BJ (cell line): Measurements from ENCODE around the gene IL10. TPM values are rescaled to one million over a fixed set of nuclear protein-coding genes. Genes with fewer than 3 reads are reported as not detected.

ENCODE experiments used
- CTCF ChIA-PET: fragments of 350-600 bp; formaldehyde crosslinking; extraction: SDS; loops from one replicate; lab custom pipeline; 2021; ENCODE audit warnings: antibody characterized with exemption, inconsistent platforms; lab: Yijun Ruan, JAX
- POLR2A ChIA-PET: fragments of 300-600 bp; sonication (Branson Sonifier 250); formaldehyde crosslinking; extraction: SDS; loops from one replicate; lab custom pipeline; 2021; ENCODE audit warnings: antibody characterized with exemption; lab: Charles Lee
- DNase-seq: peaks from one replicate; pipeline ENCODE4 v3.0.0-alpha.2; 2011; ENCODE audit warnings: low read depth
- H3K27me3 ChIP-seq: 2 replicates; pipeline ENCODE4 v1.6.0; 2011; ENCODE audit warnings: low read length; ENCODE audit not compliant: control insufficient read depth, insufficient read depth
- H3K36me3 ChIP-seq: 2 replicates; pipeline ENCODE4 v1.5.1; 2011; ENCODE audit warnings: low read length; ENCODE audit not compliant: control insufficient read depth, insufficient read depth
- H3K4me3 ChIP-seq: 2 replicates; pipeline ENCODE4 v1.5.1; 2011; ENCODE audit warnings: low read depth, mild to moderate bottlenecking, control low read depth, low read length
- CTCF ChIP-seq: IDR thresholded peaks from 2 replicates; pipeline ENCODE4 v1.5.1; 2011; ENCODE audit warnings: low read depth, mild to moderate bottlenecking, control low read depth, inconsistent platforms, low read length, moderate library complexity; ENCODE audit not compliant: insufficient read depth
- polyA plus RNA-seq: library from polyadenylated mRNA; depleted of rRNA; stranded (reverse); fragments of >200 nt; gene quantifications from 2 replicates; pipeline ENCODE4 v1.2.3, GENCODE V29; 2011

The IL10 gene
- polyA plus RNA-seq, 1 experiment = not detected

GRCh38 chr1:206787891-206788290 lies 15.6 kb upstream of the IL10 start:
- no peak for DNase-seq
- no peaks in the 10 kb centered on the region; the same call in 1 of the 2 replicates for H3K27me3 ChIP-seq
- TF ChIP-seq CTCF = no peak
- no peaks in the 10 kb centered on the region for H3K36me3 ChIP-seq
- ChIA-PET POLR2A (no interaction called here), CTCF (interaction anchor here (1.0 to 1.7 kb wide), 5 partner anchors 9 to 62 kb away, joined by 3 to 5 read pairs (median 3); no protein-coding TSS in a partner anchor)
- H3K4me3 ChIP-seq = no peak overlapping the region

- Histone ChIP-seq H3K36me3 (no peaks in the 10 kb centered on the region), H3K4me3 (no peak overlapping the region), H3K27me3 (no peaks in the 10 kb centered on the region; the same call in 1 of the 2 replicates)
- TF ChIP-seq CTCF = no peak
- no peak for DNase-seq
- ChIA-PET CTCF (interaction anchor here (1.2 to 1.4 kb wide), 3 partner anchors 9 to 49 kb away, joined by 3 to 6 read pairs (median 5); no protein-coding TSS in a partner anchor), POLR2A (no interaction called here)
These were observed 14.1 kb upstream of the IL10 start for GRCh38 chr1:206786212-206786886.

- H3K27me3 ChIP-seq = no peaks in the 10 kb centered on the region; the same call in 1 of the 2 replicates
- POLR2A ChIA-PET = no interaction called here
- CTCF ChIA-PET = interaction anchor here (1.4 kb wide), 2 partner anchors 8 to 22 kb away, joined by 5 to 6 read pairs; no protein-coding TSS in a partner anchor
- no peak for TF ChIP-seq CTCF
- H3K36me3 ChIP-seq = no peaks in the 10 kb centered on the region
- H3K4me3 ChIP-seq = no peak overlapping the region
- DNase-seq = no peak
These were observed 13.0 kb upstream of the IL10 start for GRCh38 chr1:206785182-206785765.

GRCh38 chr1:206784471-206784903 lies 12.2 kb upstream of the IL10 start:
- Histone ChIP-seq H3K4me3 (no peak overlapping the region), H3K36me3 (no peaks in the 10 kb centered on the region), H3K27me3 (no peaks in the 10 kb centered on the region; the same call in 1 of the 2 replicates)
- ChIA-PET CTCF (no interaction called here), POLR2A (no interaction called here)
- no peak for DNase-seq
- TF ChIP-seq CTCF = no peak

- no peaks in the 10 kb centered on the region; the same call in 1 of the 2 replicates for H3K27me3 ChIP-seq
- TF ChIP-seq CTCF = no peak
- H3K4me3 ChIP-seq = no peak overlapping the region
- no peak for DNase-seq
- ChIA-PET CTCF (no interaction called here), POLR2A (no interaction called here)
- no peaks in the 10 kb centered on the region for H3K36me3 ChIP-seq
These were observed 11.2 kb upstream of the IL10 start for GRCh38 chr1:206783506-206783905.
